Left lung (tissue), 10 donors: Measurements from ENCODE around the gene XK. TPM values are rescaled to one million over a fixed set of nuclear protein-coding genes. Genes with fewer than 3 reads are reported as not detected.

Experiments used
- ATAC-seq: fragments of 200-7000 bp; cut with Tn5 transposase; one replicate; pipeline ENCODE4 v1.9.1; 2020; ENCODE audit warnings: moderate library complexity
- DNase-seq, 4 donors: peaks; one replicate each; pipeline ENCODE4 v3.0.0-alpha.2; 2013 to 2020
- H3K27ac ChIP-seq, 2 donors: fragments of 200-600 bp; sonication (generic) in 1 of 2; one replicate each; pipeline versions ENCODE4 v1.5.0 to v1.8.0; 2020 to 2021
- H3K27me3 ChIP-seq, 2 donors: fragments of 200-600 bp; sonication (generic) in 1 of 2; one replicate each; pipeline versions ENCODE4 v1.5.0 to v1.8.0; 2020 to 2021
- H3K36me3 ChIP-seq, 2 donors: fragments of 200-600 bp; sonication (generic) in 1 of 2; one replicate each; pipeline versions ENCODE4 v1.5.0 to v1.8.0; 2020 to 2021
- H3K4me1 ChIP-seq, 2 donors: fragments of 200-600 bp; one replicate each; pipeline ENCODE4 v1.8.0; 2021
- H3K4me3 ChIP-seq, 2 donors: fragments of 200-600 bp; sonication (generic) in 1 of 2; one replicate each; pipeline versions ENCODE4 v1.5.0 to v1.8.0; 2020 to 2021; ENCODE audit warnings: mild to moderate bottlenecking in 1 of 2
- H3K9me3 ChIP-seq, 2 donors: fragments of 200-600 bp; sonication (generic) in 1 of 2; one replicate each; pipeline versions ENCODE4 v1.5.0 to v1.8.0; 2020 to 2021
- CTCF ChIP-seq, 2 donors: fragments of 200-600 bp; sonication (generic) in 1 of 2; IDR thresholded peaks; one replicate each; pipeline versions ENCODE4 v1.5.0 to v1.8.0; 2021; ENCODE audit warnings: antibody characterized with exemption in 2 of 2
- intact Hi-C, 2 donors: fragments of 100-400 bp; cut with DNase I; formaldehyde crosslinking; loops; one replicate each; pipeline versions ENCODE4 v1.11.2 to v1.14.2; 2022
- polyA plus RNA-seq, 6 donors: library from polyadenylated mRNA; unstranded; fragments of 120-200 nt; gene quantifications; one replicate each; pipeline ENCODE4 v1.2.1, GENCODE V29; 2013; ENCODE audit not compliant: insufficient read length in 6 of 6
- total RNA-seq, 2 donors: library from RNA; stranded (reverse); fragmentation: NEBNext Ultra II Directional; extraction: Animal tissue kit (Norgen Biotek cat#: 25700); gene quantifications; one replicate each; pipeline ENCODE4 v1.2.1, GENCODE V29; 2021
- donor health status: DM: no; HTN: yes; CAD: no.
- donor health status: DM: no; HTN: no; CAD: no.

The XK gene
- total and polyA plus RNA-seq, 8 donors, result 2.5 to 4.1 (median 2.8) TPM

GRCh38 chrX:37686369-37686995 is 891 bp downstream of the XK start:
- no peaks in the 10 kb centered on the region for H3K36me3 ChIP-seq
- no peak for ATAC-seq
- no peak for TF ChIP-seq CTCF (IDR thresholded peaks at IDR 0.05)
- no peaks in the 10 kb centered on the region for H3K4me1 ChIP-seq
- intact Hi-C loops, result no loop called here
- no peak overlapping the region for H3K27ac ChIP-seq
- H3K9me3 ChIP-seq, result no peaks in the 10 kb centered on the region
- H3K4me3 ChIP-seq, result peak overlapping the region in 1 of 2 donors; percentile 36
- peaks cover 0 to 13% of the 10 kb centered on the region in 2 donors for H3K27me3 ChIP-seq
- DNase-seq, result no peak

GRCh38 chrX:37686996-37687395 is 1.4 kb downstream of the XK start:
- no peaks in the 10 kb centered on the region for H3K9me3 ChIP-seq
- intact Hi-C loops, result no loop called here
- H3K36me3 ChIP-seq, result no peaks in the 10 kb centered on the region

GRCh38 chrX:37690119-37690518 is 4.5 kb downstream of the XK start:
- Histone ChIP-seq H3K4me1 (no peaks in the 10 kb centered on the region), H3K27me3 (peaks cover 0 to 13% of the 10 kb centered on the region in 2 donors), H3K27ac (no peak overlapping the region), H3K36me3 (no peaks in the 10 kb centered on the region), H3K9me3 (no peaks in the 10 kb centered on the region), H3K4me3 (no peak overlapping the region)
- intact Hi-C loops, result no loop called here
- ATAC-seq, result no peak
- TF ChIP-seq CTCF (IDR thresholded peaks at IDR 0.05), result no peak
- no peak for DNase-seq

More at GRCh38 chrX:37686996-37687395, 1.4 kb downstream of the XK start:
- Histone ChIP-seq H3K4me3 (no peak overlapping the region), H3K27me3 (peaks cover 0 to 13% of the 10 kb centered on the region in 2 donors), H3K27ac (no peak overlapping the region), H3K4me1 (no peaks in the 10 kb centered on the region)
- no peak for ATAC-seq
- no peak for DNase-seq
- no peak for TF ChIP-seq CTCF (IDR thresholded peaks at IDR 0.05)

GRCh38 chrX:37692918-37693317 is 7.3 kb downstream of the XK start:
- TF ChIP-seq CTCF (IDR thresholded peaks at IDR 0.05), result no peak
- Histone ChIP-seq H3K4me1 (no peaks in the 10 kb centered on the region), H3K27me3 (no peaks in the 10 kb centered on the region), H3K36me3 (no peaks in the 10 kb centered on the region), H3K27ac (no peak overlapping the region), H3K4me3 (no peak overlapping the region), H3K9me3 (no peaks in the 10 kb centered on the region)
- no peak for ATAC-seq
- DNase-seq, result no peak
- intact Hi-C loops, result no loop called here

GRCh38 chrX:37697169-37697760 is 11.7 kb downstream of the XK start:
- intact Hi-C loops, result no loop called here
- H3K4me1 ChIP-seq, result no peaks in the 10 kb centered on the region
- ATAC-seq (no peak), DNase-seq (no peak)
- no peaks in the 10 kb centered on the region for H3K36me3 ChIP-seq
- no peak overlapping the region for H3K4me3 ChIP-seq
- no peak overlapping the region for H3K27ac ChIP-seq
- no peak for TF ChIP-seq CTCF (IDR thresholded peaks at IDR 0.05)
- no peaks in the 10 kb centered on the region for H3K9me3 ChIP-seq
- no peaks in the 10 kb centered on the region for H3K27me3 ChIP-seq
